GM18868 (cell line): ENCODE measurements around the gene TRAK1.

Experiments
- ATAC-seq: cut with Tn5 transposase; IDR thresholded peaks from one replicate; pipeline ENCODE4 v1.9.1; 2021; ENCODE audit warnings: mild to moderate bottlenecking, moderate library complexity; ENCODE audit not compliant: unreplicated experiment

TRAK1 gene

GRCh38 chr3:42120866-42121265, 29.7 kb downstream of the TRAK1 start:
- no peak for ATAC-seq

- ATAC-seq = peak; percentile 41
Observed at GRCh38 chr3:42122261-42123011, 31.3 kb downstream of the TRAK1 start.

GRCh38 chr3:42123012-42123581, 31.9 kb downstream of the TRAK1 start:
- ATAC-seq = peak; percentile 49

- no peak for ATAC-seq
Observed at GRCh38 chr3:42123824-42124658, 32.9 kb downstream of the TRAK1 start.

- no peak for ATAC-seq
Observed at GRCh38 chr3:42127226-42127625, 36.1 kb downstream of the TRAK1 start.

GRCh38 chr3:42128526-42128925, 37.4 kb downstream of the TRAK1 start:
- ATAC-seq = no peak

GRCh38 chr3:42129014-42129953, 38.1 kb downstream of the TRAK1 start:
- no peak for ATAC-seq

- ATAC-seq = no peak
Observed at GRCh38 chr3:42130007-42130328, 38.8 kb downstream of the TRAK1 start.

- no peak for ATAC-seq
Observed at GRCh38 chr3:42130329-42131070, 39.3 kb downstream of the TRAK1 start.

- no peak for ATAC-seq
Observed at GRCh38 chr3:42133500-42134298, 42.5 kb downstream of the TRAK1 start.

GRCh38 chr3:42134867-42135464, 43.8 kb downstream of the TRAK1 start:
- no peak for ATAC-seq

- no peak for ATAC-seq
Observed at GRCh38 chr3:42139621-42140453, 48.7 kb downstream of the TRAK1 start.

- ATAC-seq = no peak
Observed at GRCh38 chr3:42140665-42141203, 49.6 kb downstream of the TRAK1 start.

GRCh38 chr3:42143440-42143839, 52.3 kb downstream of the TRAK1 start:
- ATAC-seq = no peak

- ATAC-seq = no peak
Observed at GRCh38 chr3:42144209-42144608, 53.1 kb downstream of the TRAK1 start.

GRCh38 chr3:42148086-42148848, 57.1 kb downstream of the TRAK1 start:
- peak; percentile 53 for ATAC-seq

- ATAC-seq = no peak
Observed at GRCh38 chr3:42148982-42149432, 57.9 kb downstream of the TRAK1 start.
